A549 (cell line): Measurements from ENCODE around the gene CITED2. TPM values are rescaled to one million over a fixed set of nuclear protein-coding genes. Genes with fewer than 3 reads are reported as not detected.

Experiments used
- ATAC-seq, 2 experiments: fragments of 200-7000 bp in 1 of 2; fragments of >200 bp in 1 of 2; cut with Nextera tagmentation in 1 of 2; cut with Tn5 transposase in 1 of 2; 3 replicates each; pipeline versions ENCODE4 v1.8.0 to v1.9.1; 2018 to 2020; ENCODE audit warnings: mild to moderate bottlenecking in 1 of 2, moderate library complexity in 1 of 2
- CTCF ChIA-PET: fragments of 300-600 bp; sonication (Branson Sonifier 250); formaldehyde crosslinking; extraction: SDS; loops from one replicate; lab custom pipeline; 2021; ENCODE audit warnings: antibody characterized with exemption, inconsistent platforms; lab: Yijun Ruan, JAX
- POLR2A ChIA-PET: fragments of 350-600 bp; formaldehyde crosslinking; extraction: SDS; loops from one replicate; lab custom pipeline; 2021; ENCODE audit warnings: antibody characterized with exemption, inconsistent platforms; lab: Yijun Ruan, JAX
- DNase-seq, 2 experiments: peaks; one replicate each; pipeline versions ENCODE4 v3.0.0 to v3.0.0-alpha.2; 2011 to 2016; ENCODE audit warnings: low read depth in 1 of 2, low spot score in 1 of 2
- FAIRE-seq: peaks from 2 replicates; lab custom pipeline; 2011; peaks lifted over from hg19 to GRCh38; lab: Jason Lieb, UNC
- H3K27ac ChIP-seq, 2 experiments: fragments of >200 bp; sonication (Bioruptor Twin); formaldehyde crosslinking; 3 replicates each; pipeline ENCODE4 v1.5.1; 2016 to 2017
- H3K4me1 ChIP-seq: fragments of >200 bp; sonication (Bioruptor Twin); formaldehyde crosslinking; 3 replicates; pipeline ENCODE4 v1.6.1; 2016
- H3K4me2 ChIP-seq: fragments of >200 bp; sonication (Bioruptor Twin); formaldehyde crosslinking; 3 replicates; pipeline ENCODE4 v1.6.1; 2016
- H3K4me3 ChIP-seq: fragments of >200 bp; sonication (Bioruptor Twin); formaldehyde crosslinking; 3 replicates; pipeline ENCODE4 v1.5.1; 2016
- H3K9me3 ChIP-seq: fragments of >200 bp; sonication (Bioruptor Twin); formaldehyde crosslinking; 3 replicates; pipeline ENCODE4 v1.6.1; 2016
- BHLHE40 ChIP-seq: IDR thresholded peaks from 2 replicates; pipeline ENCODE4 v1.6.1; 2012; ENCODE audit warnings: low read depth, low read length, inconsistent platforms
- CBX2 ChIP-seq: fragments of 200-600 bp; sonication (generic); IDR thresholded peaks from 2 replicates; pipeline ENCODE4 v1.6.1; 2016; ENCODE audit warnings: low read depth, mild to moderate bottlenecking, borderline replicate concordance
- CEBPB ChIP-seq, 2 experiments: fragments of >200 bp in 1 of 2; sonication (Bioruptor Twin) in 1 of 2; formaldehyde crosslinking in 1 of 2; IDR thresholded peaks; 2 replicates each; pipeline ENCODE4 v1.6.1; 2012 to 2016
- CHD2 ChIP-seq: fragments of 150-350 bp; IDR thresholded peaks from 2 replicates; pipeline ENCODE4 v1.6.1; 2014; ENCODE audit warnings: low read length; ENCODE audit not compliant: partially characterized antibody
- CTCF ChIP-seq: fragments of >200 bp; sonication (Bioruptor Twin); formaldehyde crosslinking; IDR thresholded peaks from 3 replicates; pipeline ENCODE4 v1.5.1; 2016
- ELK1 ChIP-seq: fragments of 150-350 bp; IDR thresholded peaks from 2 replicates; pipeline ENCODE4 v1.6.1; 2014; ENCODE audit warnings: low read depth, mild to moderate bottlenecking, low read length
- EP300 ChIP-seq, 2 experiments: fragments of >200 bp; sonication (Bioruptor Twin); formaldehyde crosslinking; IDR thresholded peaks; 2 replicates in 1 of 2; 3 replicates in 1 of 2; pipeline ENCODE4 v1.6.1; 2016 to 2017
- FOSB ChIP-seq: fragments of 250-450 bp; sonication (Bioruptor Pico); IDR thresholded peaks from 2 replicates; pipeline ENCODE4 v1.5.0; 2020; ENCODE audit warnings: mild to moderate bottlenecking, moderate library complexity
- FOSL2 ChIP-seq, 2 experiments: fragments of 450-650 bp in 1 of 2; fragments of >200 bp in 1 of 2; sonication (Bioruptor Twin) in 1 of 2; formaldehyde crosslinking; IDR thresholded peaks; 2 replicates each; pipeline versions ENCODE4 v1.5.0 to v1.6.1; 2016 to 2020; ENCODE audit warnings: mild to moderate bottlenecking in 1 of 2, moderate library complexity in 1 of 2
- GATA3 ChIP-seq: IDR thresholded peaks from 2 replicates; pipeline ENCODE4 v1.6.1; 2012; ENCODE audit warnings: borderline replicate concordance
- HDAC2 ChIP-seq: fragments of 200-600 bp; sonication (generic); IDR thresholded peaks from 2 replicates; pipeline ENCODE4 v1.6.1; 2016
- HES2 ChIP-seq: fragments of >200 bp; sonication (Bioruptor Twin); formaldehyde crosslinking; IDR thresholded peaks from 2 replicates; pipeline ENCODE4 v1.6.1; 2016
- HMGXB4 ChIP-seq: fragments of 250-450 bp; sonication (Bioruptor Pico); IDR thresholded peaks from 2 replicates; pipeline ENCODE4 v1.5.0; 2021; ENCODE audit warnings: mild to moderate bottlenecking, moderate library complexity, borderline replicate concordance
- HOXB13 ChIP-seq: fragments of 250-450 bp; sonication (Bioruptor Pico); IDR thresholded peaks from 2 replicates; pipeline ENCODE4 v1.5.0; 2020; ENCODE audit warnings: low read depth, mild to moderate bottlenecking, moderate library complexity
- JUN ChIP-seq, 2 experiments: fragments of >200 bp; sonication (Bioruptor Twin); formaldehyde crosslinking; IDR thresholded peaks; 2 replicates in 1 of 2; 3 replicates in 1 of 2; pipeline ENCODE4 v1.6.1; 2016 to 2017
- JUNB ChIP-seq: fragments of >200 bp; sonication (Bioruptor Twin); formaldehyde crosslinking; IDR thresholded peaks from 2 replicates; pipeline ENCODE4 v1.6.1; 2016
- KDM5A ChIP-seq: fragments of 200-600 bp; sonication (generic); IDR thresholded peaks from 2 replicates; pipeline ENCODE4 v1.6.1; 2016; ENCODE audit warnings: antibody characterized with exemption, mild to moderate bottlenecking
- MAFK ChIP-seq: fragments of 450-650 bp; IDR thresholded peaks from 2 replicates; pipeline ENCODE4 v1.6.1; 2014; ENCODE audit not compliant: partially characterized antibody
- MAX ChIP-seq: IDR thresholded peaks from 2 replicates; pipeline ENCODE4 v1.6.1; 2012
- MAZ ChIP-seq: fragments of 150-350 bp; IDR thresholded peaks from 2 replicates; pipeline ENCODE4 v1.6.1; 2014; ENCODE audit warnings: antibody characterized with exemption, low read depth, low read length, borderline replicate concordance
- MYC ChIP-seq: IDR thresholded peaks from 2 replicates; pipeline ENCODE4 v1.6.1; 2012; ENCODE audit warnings: mild to moderate bottlenecking, inconsistent platforms, low read length, improper control_type of control experiment, borderline replicate concordance
- NFE2L2 ChIP-seq: fragments of 150-350 bp; conservative IDR thresholded peaks from 2 replicates; pipeline ENCODE4 v1.6.1; 2014; ENCODE audit warnings: low read length
- NPAS2 ChIP-seq: fragments of 250-450 bp; sonication (Bioruptor Pico); IDR thresholded peaks from 2 replicates; pipeline ENCODE4 v1.8.0; 2022; ENCODE audit warnings: mild to moderate bottlenecking, moderate library complexity, borderline replicate concordance
- PHF8 ChIP-seq: fragments of 200-600 bp; sonication (generic); IDR thresholded peaks from 2 replicates; pipeline ENCODE4 v1.6.1; 2016; ENCODE audit warnings: low read depth, mild to moderate bottlenecking, antibody characterized with exemption, moderate library complexity, borderline replicate concordance
- POLR2A ChIP-seq: IDR thresholded peaks from 2 replicates; pipeline ENCODE4 v1.6.1; 2012; ENCODE audit warnings: mild to moderate bottlenecking, low read length
- RARB ChIP-seq: fragments of 250-450 bp; sonication (Bioruptor Pico); IDR thresholded peaks from 2 replicates; pipeline ENCODE4 v1.8.0; 2021; ENCODE audit warnings: mild to moderate bottlenecking, moderate library complexity
- RFX5 ChIP-seq: fragments of 450-650 bp; IDR thresholded peaks from 2 replicates; pipeline ENCODE4 v1.7.1; 2014; ENCODE audit warnings: antibody characterized with exemption, mild to moderate bottlenecking, moderate library complexity
- RNF2 ChIP-seq: fragments of 200-600 bp; sonication (generic); IDR thresholded peaks from 2 replicates; pipeline ENCODE4 v1.6.1; 2016; ENCODE audit warnings: low read depth, mild to moderate bottlenecking, antibody characterized with exemption, moderate library complexity, borderline replicate concordance
- SREBF2 ChIP-seq: fragments of 450-650 bp; IDR thresholded peaks from 2 replicates; pipeline ENCODE4 v1.6.1; 2014; ENCODE audit warnings: mild to moderate bottlenecking, moderate library complexity
- TFCP2L1 ChIP-seq: fragments of 250-450 bp; sonication (Bioruptor Pico); IDR thresholded peaks from 2 replicates; pipeline ENCODE4 v1.5.0; 2021; ENCODE audit warnings: mild to moderate bottlenecking
- TP53 ChIP-seq: fragments of 250-450 bp; sonication (Bioruptor Pico); IDR thresholded peaks from 2 replicates; pipeline ENCODE4 v1.5.0; 2021; ENCODE audit warnings: mild to moderate bottlenecking, moderate library complexity
- ZFP36 ChIP-seq: fragments of 450-650 bp; IDR thresholded peaks from 2 replicates; pipeline ENCODE4 v1.6.1; 2014; ENCODE audit warnings: borderline replicate concordance; ENCODE audit not compliant: partially characterized antibody
- WGBS: methylation state at CpG from one replicate; pipeline ENCODE4 v1.1.6; 2017; ENCODE audit errors: missing lambda C conversion rate; 5-methylcytosine and 5-hydroxymethylcytosine counted together
- polyA plus RNA-seq, 4 experiments: library from polyadenylated mRNA; depleted of rRNA in 3 of 4; stranded (reverse); fragments of >200 nt; fragmentation: RNase III in 1 of 4; extraction: RNeasy Plus Mini Kit Qiagen cat#74134 plus additional on column Dnase treatment in 1 of 4; gene quantifications; 2 replicates in 3 of 4; 3 replicates in 1 of 4; pipeline ENCODE4 v1.2.3, GENCODE V29; 2011 to 2017

The CITED2 gene
- polyA plus RNA-seq, 2 of the 4 experiments (the other 2 are of a cell fraction) = 6.4 to 9.3 TPM

- no peak for FAIRE-seq
- CTCF ChIA-PET = interaction anchor here (0.5 to 0.6 kb wide), 2 partner anchors 431 to 1020 kb away, joined by 3 read pairs; no protein-coding TSS in a partner anchor
- Histone ChIP-seq H3K4me2 (no peak overlapping the region), H3K27ac (no peak overlapping the region), H3K4me1 (no peaks in the 10 kb centered on the region), H3K9me3 (no peaks in the 10 kb centered on the region), H3K4me3 (no peak overlapping the region)
- POLR2A ChIA-PET = no interaction called here
- 70% methylated on average over 9 of the region's 9 CpGs for WGBS
- no peak for ATAC-seq
- no peak for TF ChIP-seq HES2
- TF ChIP-seq CEBPB (IDR thresholded peaks at IDR 0.05) = no peak
- TF ChIP-seq MAX = no peak
- TF ChIP-seq NPAS2 (CRISPR knock-in tag) = no peak
- no peak for TF ChIP-seq RARB
- TF ChIP-seq POLR2A = no peak
- no peak for TF ChIP-seq KDM5A
- TF ChIP-seq SREBF2 = no peak
- no peak for TF ChIP-seq MAZ
- TF ChIP-seq ELK1 = no peak
- TF ChIP-seq CHD2 = no peak
- no peak for TF ChIP-seq MAFK
- no peak for TF ChIP-seq ZFP36
- no peak for TF ChIP-seq RNF2
- TF ChIP-seq JUN (IDR thresholded peaks at IDR 0.05) = no peak
- no peak for TF ChIP-seq NFE2L2
- TF ChIP-seq CTCF = no peak
- no peak for DNase-seq
These were observed 35.7 kb downstream of the CITED2 start for GRCh38 chr6:139338795-139339194.

GRCh38 chr6:139337830-139338229 lies 36.6 kb downstream of the CITED2 start:
- no peaks in the 10 kb centered on the region for H3K4me1 ChIP-seq
- no peak for ATAC-seq
- H3K4me2 ChIP-seq = no peak overlapping the region
- no peak overlapping the region for H3K4me3 ChIP-seq
- H3K27ac ChIP-seq = no peak overlapping the region
- no peaks in the 10 kb centered on the region for H3K9me3 ChIP-seq
- CTCF ChIA-PET = no interaction called here
- FAIRE-seq = no peak
- DNase-seq = no peak
- WGBS = 83% methylated on average over 5 of the region's 5 CpGs
- TF ChIP-seq HOXB13 (CRISPR knock-in tag) = no peak
- no peak for TF ChIP-seq FOSL2 (IDR thresholded peaks at IDR 0.05)
- TF ChIP-seq FOSL2 (CRISPR knock-in tag; IDR thresholded peaks at IDR 0.05) = no peak
- TF ChIP-seq HMGXB4 (CRISPR knock-in tag) = no peak
- TF ChIP-seq CBX2 = no peak
- TF ChIP-seq RFX5 = no peak
- TF ChIP-seq TFCP2L1 (CRISPR knock-in tag) = no peak
- TF ChIP-seq BHLHE40 = no peak
- TF ChIP-seq TP53 = no peak
- no peak for TF ChIP-seq JUNB
- TF ChIP-seq PHF8 = no peak
- TF ChIP-seq GATA3 = no peak
- TF ChIP-seq MAFK = no peak
- TF ChIP-seq NPAS2 (CRISPR knock-in tag) = no peak
- TF ChIP-seq HDAC2 = no peak
- TF ChIP-seq SREBF2 = no peak
- TF ChIP-seq KDM5A = no peak
- no peak for TF ChIP-seq EP300 (IDR thresholded peaks at IDR 0.05)
- TF ChIP-seq FOSB = no peak
- no peak for TF ChIP-seq MYC
- POLR2A ChIA-PET = no interaction called here
